Activated T-cell treated with anti-CD3 and anti-CD28 coated beads, Interleukin-2, amount 50 U/mL, for 72 hours (primary cell): ENCODE data around the gene USP17L26. TPM values are rescaled to one million over a fixed set of nuclear protein-coding genes. Genes with fewer than 3 reads are reported as not detected.
"Not testable (repeated sequence)": the region's sequence is repeated elsewhere in the genome, so short reads cannot be mapped to it uniquely, and the experiment has no call there.

ENCODE experiments used
- ATAC-seq, 2 donors: fragments of 150-1000 bp; cut with Tn5 transposase; replicated peaks in 1 of 2; 2 replicates each; pipeline ENCODE4 v1.10.0; 2021; ENCODE audit warnings: moderate library complexity in 2 of 2, mild to moderate bottlenecking in 1 of 2
- DNase-seq, 2 donors: peaks; one replicate each; pipeline ENCODE4 v3.0.0; 2021 to 2022; ENCODE audit warnings: mixed read lengths in 1 of 2
- H3K27ac Mint-ChIP-seq: one replicate; pipeline ENCODE4 v1.8.0; 2022; ENCODE audit warnings: mild to moderate bottlenecking, moderate library complexity, mixed read lengths
- H3K27me3 Mint-ChIP-seq: one replicate; pipeline ENCODE4 v1.8.0; 2022; ENCODE audit warnings: low read depth, mixed read lengths
- H3K36me3 Mint-ChIP-seq, 2 donors: one replicate each; pipeline ENCODE4 v1.8.0; 2022; ENCODE audit warnings: mixed read lengths in 2 of 2, mild to moderate bottlenecking in 1 of 2; ENCODE audit not compliant: insufficient read depth in 2 of 2
- H3K4me1 Mint-ChIP-seq: one replicate; pipeline ENCODE4 v1.8.0; 2022; ENCODE audit warnings: low read depth, mixed read lengths
- H3K4me3 Mint-ChIP-seq, 2 donors: one replicate each; pipeline ENCODE4 v1.8.0; 2022; ENCODE audit warnings: mild to moderate bottlenecking in 2 of 2, mixed read lengths in 2 of 2, moderate library complexity in 2 of 2
- H3K9me3 Mint-ChIP-seq, 2 donors: one replicate each; pipeline ENCODE4 v1.8.0; 2022; ENCODE audit warnings: mixed read lengths in 2 of 2
- total RNA-seq, 2 donors: library from RNA; stranded (reverse); gene quantifications; one replicate each; pipeline ENCODE4 v1.2.3, GENCODE V29; 2022

Gene USP17L26
- not detected for total RNA-seq

- H3K36me3 Mint-ChIP-seq, H3K4me1 Mint-ChIP-seq, H3K9me3 Mint-ChIP-seq, H3K27me3 Mint-ChIP-seq, ATAC-seq, DNase-seq, H3K4me3 Mint-ChIP-seq, H3K27ac Mint-ChIP-seq: not testable (repeated sequence)
These were observed at the start of gene USP17L26 for GRCh38 chr4:9334358-9334757. TSS of gene USP17L26 (plus strand) at chr4:9334658. CDS start at chr4:9334658, 0 bp downstream.

- not testable (repeated sequence) for DNase-seq, H3K4me3 Mint-ChIP-seq, H3K27me3 Mint-ChIP-seq, H3K4me1 Mint-ChIP-seq, H3K9me3 Mint-ChIP-seq, H3K27ac Mint-ChIP-seq, H3K36me3 Mint-ChIP-seq, ATAC-seq
These were observed 10.3 kb upstream of the USP17L26 start for GRCh38 chr4:9324191-9324590.

- H3K27ac Mint-ChIP-seq, ATAC-seq, H3K9me3 Mint-ChIP-seq, H3K4me1 Mint-ChIP-seq, H3K27me3 Mint-ChIP-seq, H3K36me3 Mint-ChIP-seq, H3K4me3 Mint-ChIP-seq, DNase-seq: not testable (repeated sequence)
These were observed 9.6 kb upstream of the USP17L26 start, which contains the start of gene USP17L24 for GRCh38 chr4:9324865-9325264. TSS of gene USP17L24 (plus strand) at chr4:9325165. CDS start at chr4:9325165, 0 bp downstream.

GRCh38 chr4:9329611-9330010, 4.8 kb upstream of the USP17L26 start, which contains the start of gene USP17L25:
TSS of gene USP17L25 (plus strand) at chr4:9329911. CDS start at chr4:9329911, 0 bp downstream.
- not testable (repeated sequence) for H3K36me3 Mint-ChIP-seq, H3K27me3 Mint-ChIP-seq, ATAC-seq, H3K4me3 Mint-ChIP-seq, DNase-seq, H3K9me3 Mint-ChIP-seq, H3K4me1 Mint-ChIP-seq, H3K27ac Mint-ChIP-seq

- DNase-seq, H3K4me3 Mint-ChIP-seq, H3K36me3 Mint-ChIP-seq, H3K27me3 Mint-ChIP-seq, H3K27ac Mint-ChIP-seq, H3K9me3 Mint-ChIP-seq, H3K4me1 Mint-ChIP-seq, ATAC-seq: not testable (repeated sequence)
These were observed 4.6 kb downstream of the USP17L26 start, which contains the start of gene USP17L5 for GRCh38 chr4:9339103-9339502. TSS of gene USP17L5 (plus strand) at chr4:9339403. CDS start at chr4:9339403, 0 bp downstream.

- H3K4me1 Mint-ChIP-seq, H3K9me3 Mint-ChIP-seq, H3K36me3 Mint-ChIP-seq, H3K4me3 Mint-ChIP-seq, H3K27ac Mint-ChIP-seq, ATAC-seq, DNase-seq, H3K27me3 Mint-ChIP-seq: not testable (repeated sequence)
These were observed 9.4 kb downstream of the USP17L26 start, which contains the start of gene USP17L27 for GRCh38 chr4:9343848-9344247. TSS of gene USP17L27 (plus strand) at chr4:9344148. CDS start at chr4:9344148, 0 bp downstream.

GRCh38 chr4:9348593-9348992, 14.1 kb downstream of the USP17L26 start, which contains the start of gene USP17L28:
TSS of gene USP17L28 (plus strand) at chr4:9348893. CDS start at chr4:9348893, 0 bp downstream.
- H3K27me3 Mint-ChIP-seq, H3K36me3 Mint-ChIP-seq: not testable (repeated sequence)

GRCh38 chr4:9350866-9351265, 16.4 kb downstream of the USP17L26 start:
- H3K27ac Mint-ChIP-seq, H3K4me1 Mint-ChIP-seq, DNase-seq, H3K36me3 Mint-ChIP-seq, ATAC-seq, H3K27me3 Mint-ChIP-seq, H3K4me3 Mint-ChIP-seq, H3K9me3 Mint-ChIP-seq: not testable (repeated sequence)

More at GRCh38 chr4:9348593-9348992, 14.1 kb downstream of the USP17L26 start, which contains the start of gene USP17L28:
- not testable (repeated sequence) for ATAC-seq, H3K27ac Mint-ChIP-seq, H3K9me3 Mint-ChIP-seq, H3K4me1 Mint-ChIP-seq, DNase-seq, H3K4me3 Mint-ChIP-seq

GRCh38 chr4:9353338-9353737, 18.9 kb downstream of the USP17L26 start, which contains the start of gene USP17L29:
TSS of gene USP17L29 (plus strand) at chr4:9353638. CDS start at chr4:9353638, 0 bp downstream.
- not testable (repeated sequence) for H3K4me3 Mint-ChIP-seq, H3K9me3 Mint-ChIP-seq, H3K4me1 Mint-ChIP-seq, DNase-seq, H3K27me3 Mint-ChIP-seq, ATAC-seq, H3K27ac Mint-ChIP-seq, H3K36me3 Mint-ChIP-seq

GRCh38 chr4:9362829-9363228, 28.4 kb downstream of the USP17L26 start, which contains the start of gene USP17L30:
TSS of gene USP17L30 (plus strand) at chr4:9363129. CDS start at chr4:9363129, 0 bp downstream.
- not testable (repeated sequence) for H3K9me3 Mint-ChIP-seq, ATAC-seq, H3K27ac Mint-ChIP-seq

GRCh38 chr4:9379881-9380280, 45.4 kb downstream of the USP17L26 start:
- H3K27ac Mint-ChIP-seq, H3K9me3 Mint-ChIP-seq, H3K36me3 Mint-ChIP-seq, H3K4me1 Mint-ChIP-seq, H3K4me3 Mint-ChIP-seq, ATAC-seq, H3K27me3 Mint-ChIP-seq, DNase-seq: not testable (repeated sequence)

More at GRCh38 chr4:9362829-9363228, 28.4 kb downstream of the USP17L26 start, which contains the start of gene USP17L30:
- DNase-seq, H3K36me3 Mint-ChIP-seq, H3K27me3 Mint-ChIP-seq, H3K4me1 Mint-ChIP-seq, H3K4me3 Mint-ChIP-seq: not testable (repeated sequence)

- DNase-seq (peak; percentile 61 to 62), ATAC-seq (peak; percentile 48 to 70)
- not testable (repeated sequence) for H3K27ac Mint-ChIP-seq, H3K27me3 Mint-ChIP-seq, H3K9me3 Mint-ChIP-seq, H3K4me1 Mint-ChIP-seq, H3K36me3 Mint-ChIP-seq
- H3K4me3 Mint-ChIP-seq: peak overlapping the region; percentile 36 to 65
These were observed 46.6 kb downstream of the USP17L26 start for GRCh38 chr4:9381012-9381534.

- Mint-ChIP-seq H3K9me3 (no peaks in the 10 kb centered on the region), H3K4me3 (no peak overlapping the region), H3K36me3 (no peaks in the 10 kb centered on the region), H3K27ac (no peak overlapping the region), H3K27me3 (no peaks in the 10 kb centered on the region), H3K4me1 (peaks cover 4% of the 10 kb centered on the region)
- DNase-seq (no peak), ATAC-seq (no peak)
These were observed 49.7 kb downstream of the USP17L26 start for GRCh38 chr4:9384126-9384525.
